Uterus (tissue), 4 donors: ENCODE data around the gene UBE2H. TPM values are rescaled to one million over a fixed set of nuclear protein-coding genes. Genes with fewer than 3 reads are reported as not detected.
"Not testable (repeated sequence)": the region's sequence is repeated elsewhere in the genome, so short reads cannot be mapped to it uniquely, and the experiment has no call there.

Experiments
- DNase-seq, 2 donors: peaks; one replicate each; pipeline ENCODE4 v3.0.0-alpha.2; 2019 to 2020
- H3K27ac ChIP-seq, 2 donors: fragments of 200-600 bp; sonication (generic); 1 replicate in 1 of 2; 2 replicates in 1 of 2; pipeline ENCODE4 v1.5.1; 2016 to 2018
- H3K27me3 ChIP-seq, 2 donors: fragments of 200-600 bp; sonication (generic); one replicate each; pipeline ENCODE4 v1.5.1; 2018 to 2019; ENCODE audit warnings: control low read depth in 1 of 2
- H3K36me3 ChIP-seq, 2 donors: fragments of 200-600 bp; sonication (generic); one replicate each; pipeline ENCODE4 v1.5.1; 2019; ENCODE audit warnings: control low read depth in 1 of 2
- H3K4me1 ChIP-seq, 2 donors: fragments of 200-600 bp; sonication (generic); one replicate each; pipeline ENCODE4 v1.5.1; 2018 to 2019; ENCODE audit warnings: control low read depth in 1 of 2
- H3K4me3 ChIP-seq, 2 donors: fragments of 200-600 bp; sonication (generic); 1 replicate in 1 of 2; 2 replicates in 1 of 2; pipeline ENCODE4 v1.5.1; 2018 to 2019; ENCODE audit warnings: mild to moderate bottlenecking in 1 of 2
- H3K9me3 ChIP-seq, 2 donors: fragments of 200-600 bp; sonication (generic); one replicate each; pipeline ENCODE4 v1.5.1; 2019; ENCODE audit warnings: control low read depth in 1 of 2
- POLR2A ChIP-seq, 2 donors: fragments of 450-650 bp; IDR thresholded peaks; one replicate each; pipeline ENCODE4 v1.6.1; 2016; ENCODE audit warnings: antibody characterized with exemption in 2 of 2, mild to moderate bottlenecking in 1 of 2, moderate library complexity in 1 of 2
- intact Hi-C: fragments of 100-400 bp; cut with DNase I; formaldehyde crosslinking; loops from one replicate; pipeline ENCODE4 v1.15.1; 2023; ENCODE audit warnings: low total_unique reads
- total RNA-seq, 4 donors: library from RNA; depleted of rRNA in 3 of 4; stranded (reverse); fragments of >200 nt in 3 of 4; gene quantifications; one replicate each; pipeline versions ENCODE4 v1.1.0 to v1.2.4, GENCODE V29; 2014 to 2023
- TF ChIP-seq, protein P1 (sequence below), 4 experiments: fragments of 200-600 bp in 2 of 4; fragments of 450-650 bp in 2 of 4; sonication (generic) in 2 of 4; IDR thresholded peaks; one replicate each; pipeline ENCODE4 v1.5.1; 2016 to 2019; ENCODE audit warnings: antibody characterized with exemption in 4 of 4, mild to moderate bottlenecking in 2 of 4, moderate library complexity in 1 of 4
- donor health status: DM: yes; HTN: yes; CAD: no.

Gene UBE2H
- total RNA-seq, 4 donors from 2014 or later: 35.4 to 99.8 (median 53.1) TPM

DNA sequence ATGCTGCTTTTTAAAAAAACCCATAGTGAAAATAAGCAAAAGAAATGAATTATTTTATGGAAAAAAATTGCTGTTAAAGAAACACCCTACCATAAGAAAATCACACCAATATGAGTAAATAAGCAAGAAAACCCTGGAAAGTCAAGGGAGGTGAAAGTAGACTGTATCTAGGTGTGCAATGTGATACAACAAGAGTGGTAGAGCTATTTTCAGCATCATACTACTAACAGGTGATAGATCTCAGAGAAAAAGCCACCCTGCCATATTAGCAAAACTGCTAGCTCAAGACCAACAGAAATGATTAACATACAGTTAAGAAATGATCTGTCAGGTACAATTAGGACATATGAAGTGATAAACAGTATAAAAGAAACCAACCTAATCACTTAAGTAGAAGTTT, 54.8 kb downstream of the UBE2H start:
- H3K27me3 ChIP-seq: no peaks in the 10 kb centered on the region
- H3K4me1 ChIP-seq: peaks cover 1 to 9% of the 10 kb centered on the region in 2 donors
- H3K36me3 ChIP-seq: no peaks in the 10 kb centered on the region
- TF ChIP-seq, protein P1, sequence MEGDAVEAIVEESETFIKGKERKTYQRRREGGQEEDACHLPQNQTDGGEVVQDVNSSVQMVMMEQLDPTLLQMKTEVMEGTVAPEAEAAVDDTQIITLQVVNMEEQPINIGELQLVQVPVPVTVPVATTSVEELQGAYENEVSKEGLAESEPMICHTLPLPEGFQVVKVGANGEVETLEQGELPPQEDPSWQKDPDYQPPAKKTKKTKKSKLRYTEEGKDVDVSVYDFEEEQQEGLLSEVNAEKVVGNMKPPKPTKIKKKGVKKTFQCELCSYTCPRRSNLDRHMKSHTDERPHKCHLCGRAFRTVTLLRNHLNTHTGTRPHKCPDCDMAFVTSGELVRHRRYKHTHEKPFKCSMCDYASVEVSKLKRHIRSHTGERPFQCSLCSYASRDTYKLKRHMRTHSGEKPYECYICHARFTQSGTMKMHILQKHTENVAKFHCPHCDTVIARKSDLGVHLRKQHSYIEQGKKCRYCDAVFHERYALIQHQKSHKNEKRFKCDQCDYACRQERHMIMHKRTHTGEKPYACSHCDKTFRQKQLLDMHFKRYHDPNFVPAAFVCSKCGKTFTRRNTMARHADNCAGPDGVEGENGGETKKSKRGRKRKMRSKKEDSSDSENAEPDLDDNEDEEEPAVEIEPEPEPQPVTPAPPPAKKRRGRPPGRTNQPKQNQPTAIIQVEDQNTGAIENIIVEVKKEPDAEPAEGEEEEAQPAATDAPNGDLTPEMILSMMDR (IDR thresholded peaks at IDR 0.05): no peak
- TF ChIP-seq POLR2A (IDR thresholded peaks at IDR 0.05): no peak
- no peak overlapping the region for H3K4me3 ChIP-seq
- intact Hi-C loops: no loop called here
- no peak for DNase-seq
- no peaks in the 10 kb centered on the region for H3K9me3 ChIP-seq
- H3K27ac ChIP-seq: no peak overlapping the region

DNA sequence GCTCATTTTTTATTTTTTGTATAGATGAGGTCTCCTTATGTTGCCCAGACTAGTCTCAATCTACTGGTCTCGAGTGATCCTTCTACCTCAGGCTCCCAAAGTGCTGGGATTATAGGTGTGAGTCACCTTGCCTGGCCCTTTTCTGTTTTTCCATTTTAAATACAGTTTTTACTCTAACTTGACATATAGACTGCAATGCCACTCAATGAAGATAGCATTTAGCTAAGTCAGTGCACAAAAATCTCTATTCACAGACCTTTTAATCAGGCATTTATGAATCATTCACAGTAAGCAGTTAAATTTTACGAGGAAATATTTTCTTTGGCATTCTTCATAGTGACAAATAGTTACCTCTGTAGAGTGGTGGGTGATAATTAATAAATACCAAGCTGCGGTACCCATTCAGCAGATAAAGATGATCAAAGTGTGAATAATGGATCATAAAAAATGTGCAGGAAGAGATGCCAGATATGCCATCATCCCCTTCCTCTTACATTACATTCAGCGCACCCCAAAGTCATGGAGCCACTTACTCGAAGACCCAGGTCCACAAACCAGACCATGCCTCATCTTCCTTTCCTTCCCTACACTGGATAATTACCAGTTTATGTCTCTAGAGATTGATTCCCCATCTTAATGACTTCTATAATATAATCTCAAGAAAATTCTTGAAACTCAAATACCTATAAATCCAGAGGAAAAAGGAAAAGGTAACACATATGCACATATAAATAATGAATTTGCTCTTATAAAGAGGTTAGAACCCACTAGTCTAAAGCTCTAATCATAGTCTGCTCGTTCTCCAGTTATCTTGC, 56.0 kb downstream of the UBE2H start:
- Histone ChIP-seq H3K4me3 (no peak overlapping the region), H3K9me3 (no peaks in the 10 kb centered on the region), H3K36me3 (no peaks in the 10 kb centered on the region), H3K27me3 (no peaks in the 10 kb centered on the region), H3K27ac (no peak overlapping the region), H3K4me1 (peaks cover 0 to 9% of the 10 kb centered on the region in 2 donors)
- intact Hi-C loops: no loop called here
- no peak for TF ChIP-seq POLR2A (IDR thresholded peaks at IDR 0.05)
- TF ChIP-seq, protein P1 (IDR thresholded peaks at IDR 0.05): no peak
- no peak for DNase-seq

DNA sequence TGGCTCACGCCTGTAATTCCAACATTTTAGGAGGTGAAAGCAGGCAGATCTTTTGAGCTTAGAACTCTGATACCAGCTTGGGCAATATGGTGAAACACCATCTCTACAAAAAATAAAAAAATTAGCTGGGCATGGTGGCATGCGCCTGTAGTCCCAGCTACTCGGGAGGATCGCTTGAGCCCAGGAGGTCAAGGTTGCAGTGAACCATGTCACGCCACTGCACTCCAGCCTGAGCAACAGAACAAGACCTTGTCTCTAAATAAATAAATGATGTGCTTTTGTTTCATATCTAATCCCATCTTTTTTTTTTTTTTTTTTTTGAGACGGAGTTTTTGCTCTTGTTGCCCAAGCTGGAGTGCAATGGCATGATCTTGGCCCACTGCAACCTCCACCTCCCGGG, 58.6 kb downstream of the UBE2H start:
- H3K9me3 ChIP-seq, H3K4me3 ChIP-seq, H3K36me3 ChIP-seq, intact Hi-C loops, H3K27me3 ChIP-seq, DNase-seq, H3K27ac ChIP-seq: not testable (repeated sequence)
- H3K4me1 ChIP-seq: peaks cover 0 to 18% of the 10 kb centered on the region in 2 donors

DNA sequence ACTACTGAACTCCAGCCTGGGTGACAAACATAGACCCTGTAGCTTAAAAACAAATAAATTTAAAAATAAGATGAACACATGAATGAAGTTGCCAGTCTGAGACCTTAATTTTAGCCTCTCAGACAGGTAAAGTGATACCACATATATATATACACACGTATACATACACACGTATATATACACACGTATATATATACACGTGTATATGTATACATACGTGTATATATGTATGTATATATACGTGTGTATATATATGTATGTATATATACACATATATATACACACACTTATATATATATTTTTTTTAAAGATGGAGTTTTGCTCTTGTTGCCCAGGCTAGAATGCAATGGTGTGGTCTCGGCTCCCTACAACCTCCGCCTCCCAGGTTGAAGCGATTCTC, 62.7 kb downstream of the UBE2H start:
- Histone ChIP-seq H3K4me3 (no peak overlapping the region), H3K4me1 (peaks cover 0 to 12% of the 10 kb centered on the region in 2 donors), H3K9me3 (no peaks in the 10 kb centered on the region), H3K36me3 (no peaks in the 10 kb centered on the region), H3K27me3 (no peaks in the 10 kb centered on the region), H3K27ac (peak overlapping the region in 1 of 2 donors; percentile 45)
- DNase-seq: no peak
- TF ChIP-seq POLR2A (IDR thresholded peaks at IDR 0.05): no peak
- TF ChIP-seq, protein P1 (IDR thresholded peaks at IDR 0.05): no peak
- intact Hi-C loops: no loop called here

DNA sequence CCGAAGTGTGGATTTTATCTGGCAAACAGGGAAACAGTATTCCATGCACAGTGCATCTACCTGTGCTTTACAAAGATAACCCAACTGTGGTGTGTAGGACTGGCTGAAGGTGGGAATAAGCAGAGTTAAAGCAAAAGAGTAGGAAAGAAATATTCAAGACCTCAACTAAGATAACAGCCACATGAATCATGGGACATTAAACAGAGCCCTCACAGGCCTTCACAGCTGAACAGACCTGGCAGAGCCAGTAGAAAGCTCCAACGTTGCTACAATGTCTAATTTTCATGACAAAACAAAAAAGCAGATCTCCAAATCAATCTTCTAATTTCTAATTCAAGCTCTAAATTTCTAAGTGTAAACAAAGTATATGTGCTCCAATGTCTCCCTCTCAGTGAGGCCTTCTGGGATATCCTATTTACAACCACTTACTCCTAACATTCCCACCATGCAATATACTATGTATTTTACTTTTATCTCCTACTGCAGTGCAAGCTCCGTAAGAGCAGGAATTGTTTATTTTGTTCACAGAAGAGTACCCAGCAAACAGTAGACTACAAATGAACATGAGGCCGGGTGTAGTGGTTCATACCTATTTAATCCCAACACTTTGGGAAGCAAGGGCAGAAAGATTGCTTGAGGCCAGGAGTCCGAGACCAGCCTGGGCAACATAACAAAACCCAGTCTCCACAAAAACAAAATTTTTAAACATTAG, 63.5 kb downstream of the UBE2H start:
- Histone ChIP-seq H3K36me3 (no peaks in the 10 kb centered on the region), H3K27ac (peak overlapping the region; percentile 14 to 45), H3K4me3 (no peak overlapping the region), H3K27me3 (no peaks in the 10 kb centered on the region), H3K4me1 (peaks cover 0 to 12% of the 10 kb centered on the region in 2 donors), H3K9me3 (no peaks in the 10 kb centered on the region)
- TF ChIP-seq, protein P1 (IDR thresholded peaks at IDR 0.05): no peak
- TF ChIP-seq POLR2A (IDR thresholded peaks at IDR 0.05): no peak
- no peak for DNase-seq
- intact Hi-C loops: no loop called here
